Transverse colon (tissue), 4 donors: ENCODE results near the gene MAST2. TPM values are rescaled to one million over a fixed set of nuclear protein-coding genes. Genes with fewer than 3 reads are reported as not detected.

Experiments used
- DNase-seq: peaks from one replicate; pipeline ENCODE4 v3.0.0-alpha.2; 2019
- H3K27ac ChIP-seq, 4 donors: fragments of 200-600 bp; sonication (generic); 2 replicates each; pipeline ENCODE4 v1.5.1; 2016 to 2018; ENCODE audit warnings: inconsistent platforms in 4 of 4
- H3K27me3 ChIP-seq: fragments of 200-600 bp; sonication (generic); 2 replicates; pipeline ENCODE4 v1.5.1; 2017; ENCODE audit warnings: inconsistent platforms
- H3K36me3 ChIP-seq, 4 donors: fragments of 200-600 bp; sonication (generic); 2 replicates each; pipeline ENCODE4 v1.5.1; 2017 to 2019; ENCODE audit warnings: inconsistent platforms in 4 of 4
- H3K4me1 ChIP-seq, 4 donors: fragments of 200-600 bp; sonication (generic); 2 replicates each; pipeline ENCODE4 v1.5.1; 2017 to 2020; ENCODE audit warnings: inconsistent platforms in 4 of 4
- H3K4me3 ChIP-seq, 4 donors: fragments of 200-600 bp; sonication (generic); 1 replicate in 1 of 4; 2 replicates in 3 of 4; pipeline versions ENCODE4 v1.5.1 to v1.6.1; 2017 to 2019; ENCODE audit warnings: inconsistent platforms in 4 of 4
- H3K9me3 ChIP-seq, 2 donors: fragments of 200-600 bp; sonication (generic); 2 replicates each; pipeline ENCODE4 v1.5.1; 2017 to 2019; ENCODE audit warnings: inconsistent platforms in 2 of 2
- EP300 ChIP-seq: sonication (generic); formaldehyde crosslinking; IDR thresholded peaks from one replicate; pipeline ENCODE4 v1.6.1; 2017; ENCODE audit warnings: antibody characterized with exemption, low read depth
- POLR2A ChIP-seq: fragments of 450-650 bp; IDR thresholded peaks from one replicate; pipeline ENCODE4 v1.6.1; 2016; ENCODE audit warnings: antibody characterized with exemption, mild to moderate bottlenecking, moderate library complexity
- POLR2AphosphoS5 ChIP-seq, 3 donors: sonication (generic); formaldehyde crosslinking; IDR thresholded peaks; one replicate each; pipeline ENCODE4 v1.6.1; 2016; ENCODE audit warnings: antibody characterized with exemption in 3 of 3
- WGBS, 2 donors: methylation state at CpG; one replicate each; pipeline ENCODE4 v1.1.5; 2018; ENCODE audit warnings: low coverage in 1 of 2; 5-methylcytosine and 5-hydroxymethylcytosine counted together
- in situ Hi-C, 4 donors: fragments of 200-750 bp; cut with MboI; loops; one replicate each; pipeline versions ENCODE4 v1.15.0 to v1.15.1; 2017; ENCODE audit warnings: low sequenced_read_pairs in 3 of 4, low pct_ligation_motif_present in 1 of 4, low pct_unique_long_range_greater_than_20kb in 1 of 4
- intact Hi-C: fragments of 100-400 bp; cut with DNase I; formaldehyde crosslinking; loops from one replicate; pipeline ENCODE4 v1.15.1; 2023; ENCODE audit warnings: low total_unique reads
- total RNA-seq, 4 donors: library from RNA; depleted of rRNA; stranded (reverse); fragments of >200 nt; gene quantifications; one replicate each; pipeline ENCODE4 v1.1.0, GENCODE V29; 2016
- TF ChIP-seq, protein P1 (sequence below), 5 experiments: fragments of 200-600 bp in 3 of 5; fragments of 450-650 bp in 2 of 5; sonication (generic) in 3 of 5; IDR thresholded peaks; 1 replicate in 2 of 5; 2 replicates in 3 of 5; pipeline ENCODE4 v1.5.1; 2016 to 2017; ENCODE audit warnings: antibody characterized with exemption in 5 of 5, inconsistent platforms in 3 of 5, mild to moderate bottlenecking in 2 of 5, moderate library complexity in 1 of 5

The MAST2 gene
- total RNA-seq, 4 donors from 2014 or later, result 160 to 313 (median 161) TPM

DNA sequence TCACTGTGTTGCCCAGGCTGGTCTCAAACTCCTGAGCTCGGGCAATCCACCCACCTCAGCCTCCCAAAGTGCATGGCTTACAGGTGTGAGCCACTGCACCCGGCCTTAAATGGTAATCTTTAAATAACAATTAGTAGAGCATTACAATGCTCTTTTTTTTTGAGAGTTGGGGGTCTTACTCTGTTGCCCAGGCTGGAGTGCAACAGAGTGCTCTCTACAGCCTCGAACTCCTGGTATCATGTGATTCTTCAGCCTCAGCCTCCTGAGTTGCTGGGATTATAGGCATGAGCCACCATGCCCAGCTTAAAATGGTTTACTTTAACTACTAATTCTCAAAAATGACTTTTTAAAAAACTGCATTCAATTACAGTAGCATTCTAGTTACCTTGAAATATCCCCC is 276.8 kb downstream of the MAST2 start:
- Histone ChIP-seq H3K4me3 (no peak overlapping the region), H3K27ac (no peak overlapping the region), H3K36me3 (no peaks in the 10 kb centered on the region), H3K4me1 (no peaks in the 10 kb centered on the region), H3K27me3 (no peaks in the 10 kb centered on the region), H3K9me3 (no peaks in the 10 kb centered on the region)
- intact Hi-C loops (no loop called here), in situ Hi-C loops (no loop called here)
- DNase-seq, result no peak
- TF ChIP-seq, protein P1, sequence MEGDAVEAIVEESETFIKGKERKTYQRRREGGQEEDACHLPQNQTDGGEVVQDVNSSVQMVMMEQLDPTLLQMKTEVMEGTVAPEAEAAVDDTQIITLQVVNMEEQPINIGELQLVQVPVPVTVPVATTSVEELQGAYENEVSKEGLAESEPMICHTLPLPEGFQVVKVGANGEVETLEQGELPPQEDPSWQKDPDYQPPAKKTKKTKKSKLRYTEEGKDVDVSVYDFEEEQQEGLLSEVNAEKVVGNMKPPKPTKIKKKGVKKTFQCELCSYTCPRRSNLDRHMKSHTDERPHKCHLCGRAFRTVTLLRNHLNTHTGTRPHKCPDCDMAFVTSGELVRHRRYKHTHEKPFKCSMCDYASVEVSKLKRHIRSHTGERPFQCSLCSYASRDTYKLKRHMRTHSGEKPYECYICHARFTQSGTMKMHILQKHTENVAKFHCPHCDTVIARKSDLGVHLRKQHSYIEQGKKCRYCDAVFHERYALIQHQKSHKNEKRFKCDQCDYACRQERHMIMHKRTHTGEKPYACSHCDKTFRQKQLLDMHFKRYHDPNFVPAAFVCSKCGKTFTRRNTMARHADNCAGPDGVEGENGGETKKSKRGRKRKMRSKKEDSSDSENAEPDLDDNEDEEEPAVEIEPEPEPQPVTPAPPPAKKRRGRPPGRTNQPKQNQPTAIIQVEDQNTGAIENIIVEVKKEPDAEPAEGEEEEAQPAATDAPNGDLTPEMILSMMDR (IDR thresholded peaks at IDR 0.05), result no peak
- TF ChIP-seq POLR2A, result no peak
- TF ChIP-seq EP300, result no peak
- TF ChIP-seq POLR2AphosphoS5 (IDR thresholded peaks at IDR 0.05), result no peak
- 96 to 100% methylated on average over 1 to 3 of the region's 3 CpGs for WGBS, 2 donors

DNA sequence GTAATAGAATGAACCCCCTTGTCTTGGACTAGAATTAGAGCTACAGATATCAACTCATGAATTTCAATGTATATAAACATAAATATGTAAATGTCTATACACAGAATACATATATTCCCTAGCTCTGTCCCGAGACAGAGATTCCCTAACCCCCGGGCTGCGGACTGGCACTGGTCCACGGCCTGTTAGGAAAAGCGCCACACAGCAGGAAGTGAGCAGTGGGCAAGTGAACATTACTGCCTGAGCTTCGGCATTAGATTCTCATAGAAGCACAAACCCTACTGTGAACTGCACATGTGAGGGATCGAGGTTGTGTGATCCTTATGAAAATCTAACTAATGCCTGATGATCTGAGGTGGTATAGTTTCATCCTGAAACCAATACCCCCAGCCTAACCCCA is 277.8 kb downstream of the MAST2 start:
- Histone ChIP-seq H3K4me3 (no peak overlapping the region), H3K36me3 (no peaks in the 10 kb centered on the region), H3K4me1 (no peaks in the 10 kb centered on the region), H3K27me3 (no peaks in the 10 kb centered on the region), H3K27ac (no peak overlapping the region), H3K9me3 (no peaks in the 10 kb centered on the region)
- in situ Hi-C loops, result no loop called here
- DNase-seq, result no peak
- TF ChIP-seq, protein P1 (IDR thresholded peaks at IDR 0.05), result no peak
- no peak for TF ChIP-seq POLR2A
- no peak for TF ChIP-seq POLR2AphosphoS5 (IDR thresholded peaks at IDR 0.05)
- TF ChIP-seq EP300, result no peak
- intact Hi-C loops, result no loop called here
- WGBS, 2 donors, result 50 to 89% methylated on average over 1 to 7 of the region's 7 CpGs

DNA sequence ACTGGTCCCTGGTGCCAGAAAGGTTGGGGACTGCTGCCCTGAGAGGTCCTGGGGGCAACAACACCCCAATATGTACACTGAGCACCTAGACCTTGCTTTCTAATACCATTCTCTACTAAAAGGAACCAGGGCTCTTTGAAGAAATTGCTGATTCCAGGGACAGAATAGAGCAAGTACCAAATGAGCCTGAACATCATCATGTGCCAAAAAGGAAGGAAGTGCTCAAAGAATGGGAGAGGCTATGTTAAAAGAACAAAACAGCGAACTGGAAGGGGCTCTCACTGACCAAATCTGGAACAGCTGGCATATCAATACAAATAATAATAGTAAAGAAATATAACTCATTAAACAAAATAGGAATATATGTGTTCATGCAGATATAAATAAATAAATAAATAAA is 278.2 kb downstream of the MAST2 start:
- intact Hi-C loops (no loop called here), in situ Hi-C loops (no loop called here)
- Histone ChIP-seq H3K4me3 (no peak overlapping the region), H3K27ac (no peak overlapping the region), H3K4me1 (no peaks in the 10 kb centered on the region), H3K9me3 (no peaks in the 10 kb centered on the region), H3K27me3 (no peaks in the 10 kb centered on the region), H3K36me3 (no peaks in the 10 kb centered on the region)
- no peak for DNase-seq
- 81% methylated on average over 1 of the region's 1 CpG; no CpG with 5 or more reads in 1 of the 2 donors for WGBS, 2 donors
- TF ChIP-seq, protein P1 (IDR thresholded peaks at IDR 0.05), result no peak
- no peak for TF ChIP-seq EP300
- no peak for TF ChIP-seq POLR2A
- no peak for TF ChIP-seq POLR2AphosphoS5 (IDR thresholded peaks at IDR 0.05)

DNA sequence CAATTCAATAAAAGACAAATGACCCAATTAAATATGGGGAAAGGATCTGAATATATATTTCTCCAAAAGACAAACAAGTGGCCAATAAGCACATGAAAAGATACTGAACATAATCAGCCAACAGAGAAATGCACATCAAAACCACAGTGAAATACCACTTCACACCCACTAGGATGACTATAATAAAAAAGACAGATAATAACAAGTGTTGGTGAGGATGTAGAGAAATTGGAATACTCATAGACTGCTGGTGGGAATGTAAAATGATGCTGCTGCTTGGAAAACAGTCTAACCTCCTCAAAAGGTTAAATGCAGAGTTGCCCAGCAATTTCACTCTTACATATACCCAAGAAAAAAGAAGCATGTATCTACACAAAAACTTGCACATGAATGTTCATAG is 280.2 kb downstream of the MAST2 start:
- H3K27ac ChIP-seq, result no peak overlapping the region
- in situ Hi-C loops, result no loop called here
- intact Hi-C loops, result no loop called here
- H3K4me1 ChIP-seq, result no peaks in the 10 kb centered on the region
- H3K4me3 ChIP-seq, result no peak overlapping the region
- TF ChIP-seq POLR2AphosphoS5 (IDR thresholded peaks at IDR 0.05), result no peak
- TF ChIP-seq EP300, result no peak
- TF ChIP-seq, protein P1 (IDR thresholded peaks at IDR 0.05), result no peak
- TF ChIP-seq POLR2A, result no peak
- no peaks in the 10 kb centered on the region for H3K27me3 ChIP-seq
- no peak for DNase-seq
- no peaks in the 10 kb centered on the region for H3K9me3 ChIP-seq
- no peaks in the 10 kb centered on the region for H3K36me3 ChIP-seq
